GM18951 (cell line): ENCODE results near the gene ATP2C2.
"Not testable (repeated sequence)": the region's sequence is repeated elsewhere in the genome, so short reads cannot be mapped to it uniquely, and the experiment has no call there.

Experiments used
- POLR2A ChIP-seq: IDR thresholded peaks from 4 replicates; pipeline ENCODE4 v1.6.1; 2011; ENCODE audit warnings: mild to moderate bottlenecking; ENCODE audit not compliant: insufficient read length, insufficient read depth; ENCODE audit errors: extremely low read depth
- in situ Hi-C: fragments of 300-500 bp; cut with MboI; formaldehyde crosslinking; loops from one replicate; pipeline ENCODE4 v1.12.0; 2022; ENCODE audit warnings: low sequenced_read_pairs, mixed read lengths, inconsistent platforms; ENCODE audit not compliant: unreplicated experiment

The ATP2C2 gene

GRCh38 chr16:84416407-84417321, 48.3 kb downstream of the ATP2C2 start:
- TF ChIP-seq POLR2A, result no peak
- in situ Hi-C loops, result no loop called here

GRCh38 chr16:84418056-84418849, 49.9 kb downstream of the ATP2C2 start:
- in situ Hi-C loops, result no loop called here
- no peak for TF ChIP-seq POLR2A

GRCh38 chr16:84419730-84420129, 51.4 kb downstream of the ATP2C2 start:
- no peak for TF ChIP-seq POLR2A
- in situ Hi-C loops, result no loop called here

- in situ Hi-C loops, result not testable (repeated sequence)
These were observed 52.2 kb downstream of the ATP2C2 start for GRCh38 chr16:84420556-84420955.

GRCh38 chr16:84421081-84421937, 53.0 kb downstream of the ATP2C2 start:
- TF ChIP-seq POLR2A, result no peak
- in situ Hi-C loops, result no loop called here

- TF ChIP-seq POLR2A, result no peak
- in situ Hi-C loops, result no loop called here
These were observed 53.5 kb downstream of the ATP2C2 start for GRCh38 chr16:84421938-84422220.

GRCh38 chr16:84423416-84423837, 55.1 kb downstream of the ATP2C2 start:
- in situ Hi-C loops, result no loop called here
- TF ChIP-seq POLR2A, result no peak

GRCh38 chr16:84425696-84426095, 57.4 kb downstream of the ATP2C2 start:
- TF ChIP-seq POLR2A, result no peak
- in situ Hi-C loops, result no loop called here

- in situ Hi-C loops, result no loop called here
- no peak for TF ChIP-seq POLR2A
These were observed 58.5 kb downstream of the ATP2C2 start for GRCh38 chr16:84426804-84427203.

GRCh38 chr16:84427553-84427952, 59.2 kb downstream of the ATP2C2 start:
- TF ChIP-seq POLR2A, result no peak
- in situ Hi-C loops, result no loop called here

- no peak for TF ChIP-seq POLR2A
- in situ Hi-C loops, result no loop called here
These were observed 62.5 kb downstream of the ATP2C2 start for GRCh38 chr16:84430860-84431259.

GRCh38 chr16:84434800-84435199, 66.5 kb downstream of the ATP2C2 start:
- TF ChIP-seq POLR2A, result no peak
- in situ Hi-C loops, result no loop called here

GRCh38 chr16:84436196-84436595, 67.9 kb downstream of the ATP2C2 start:
- no peak for TF ChIP-seq POLR2A
- in situ Hi-C loops, result no loop called here

GRCh38 chr16:84438971-84439696, 70.8 kb downstream of the ATP2C2 start:
- no peak for TF ChIP-seq POLR2A
- in situ Hi-C loops, result no loop called here
